Measurements from ENCODE around the gene FRRS1.

The FRRS1 gene

DNA sequence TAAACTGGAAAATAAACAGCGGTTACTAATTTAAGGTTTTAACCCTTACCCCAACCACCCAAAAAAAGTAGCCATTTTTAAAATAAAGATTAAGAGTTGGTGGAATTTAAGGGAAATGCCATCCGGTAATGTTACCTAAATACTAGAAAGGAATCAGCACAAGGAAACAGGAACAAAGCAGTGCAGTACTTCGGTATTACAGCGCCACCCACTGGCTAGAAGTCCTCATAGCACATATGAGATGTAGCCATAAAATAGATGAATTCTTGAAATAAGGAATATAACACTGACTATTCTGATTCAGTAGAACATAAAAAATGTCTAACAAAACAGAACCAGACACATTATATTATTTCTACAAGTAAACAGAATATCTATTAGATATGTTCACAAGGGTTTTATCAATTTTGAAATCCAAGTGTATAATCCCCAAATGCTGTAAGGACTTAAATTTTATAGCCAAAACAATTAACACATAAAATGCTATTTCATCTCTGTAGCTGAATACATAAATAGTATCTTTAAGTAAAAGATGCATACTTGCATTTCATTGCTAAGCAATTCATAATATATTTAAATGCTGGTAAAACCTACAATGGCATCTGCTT is 58.8 kb downstream of the FRRS1 start:
- no peaks in the 10 kb centered on the region for H3K27me3 ChIP-seq (ENCODE audit: insufficient read depth, low read length)
- H3K4me3 ChIP-seq (ENCODE audit: low read length): no peak overlapping the region
- H3K36me3 ChIP-seq (ENCODE audit: insufficient read depth, low read length): peaks cover 37% of the 10 kb centered on the region
- H3K4me1 ChIP-seq (ENCODE audit: insufficient read depth, low read length): peaks cover 3% of the 10 kb centered on the region
- H3K9me3 ChIP-seq (ENCODE audit: low read length): peaks cover 4% of the 10 kb centered on the region
- H2AFZ ChIP-seq (ENCODE audit: low read depth, low read length): no peak overlapping the region

- H3K4me3 ChIP-seq (ENCODE audit: low read length): no peak overlapping the region
- H2AFZ ChIP-seq (ENCODE audit: low read depth, low read length): no peak overlapping the region
- H3K27me3 ChIP-seq (ENCODE audit: insufficient read depth, low read length): no peaks in the 10 kb centered on the region
- peaks cover 21% of the 10 kb centered on the region for H3K36me3 ChIP-seq (ENCODE audit: insufficient read depth, low read length)
- H3K9me3 ChIP-seq (ENCODE audit: low read length): peaks cover 8% of the 10 kb centered on the region
- H3K4me1 ChIP-seq (ENCODE audit: insufficient read depth, low read length): peaks cover 3% of the 10 kb centered on the region
Observed at GRCh38 chr1:99705385-99705784, 61.0 kb downstream of the FRRS1 start.

GRCh38 chr1:99704356-99704816 is 62.0 kb downstream of the FRRS1 start:
- Histone ChIP-seq H3K4me1 (ENCODE audit: insufficient read depth, low read length) (peaks cover 3% of the 10 kb centered on the region), H3K4me3 (ENCODE audit: low read length) (no peak overlapping the region), H3K27me3 (ENCODE audit: insufficient read depth, low read length) (no peaks in the 10 kb centered on the region), H2AFZ (ENCODE audit: low read depth, low read length) (no peak overlapping the region), H3K9me3 (ENCODE audit: low read length) (peaks cover 8% of the 10 kb centered on the region), H3K36me3 (ENCODE audit: insufficient read depth, low read length) (peaks cover 15% of the 10 kb centered on the region)

DNA sequence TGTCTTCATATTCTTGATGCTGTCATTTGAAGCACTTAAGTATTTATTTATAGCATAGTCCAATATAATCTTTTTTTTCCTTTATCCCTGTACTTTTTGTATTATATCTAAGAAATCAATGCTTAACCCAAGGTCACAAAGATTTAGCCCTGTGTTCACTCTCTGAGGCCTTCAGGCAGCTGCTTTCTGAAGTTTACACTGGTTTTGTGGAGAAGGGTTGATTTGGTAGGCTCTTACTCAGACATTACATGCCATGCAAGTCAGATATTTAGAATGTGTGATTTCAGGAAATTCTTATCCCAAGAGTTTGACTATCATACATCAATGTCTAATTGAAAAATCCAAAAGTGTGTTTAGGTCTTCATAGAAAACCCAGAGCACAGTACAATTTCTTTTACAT is 64.2 kb downstream of the FRRS1 start:
- Histone ChIP-seq H2AFZ (ENCODE audit: low read depth, low read length) (no peak overlapping the region), H3K4me3 (ENCODE audit: low read length) (no peak overlapping the region), H3K9me3 (ENCODE audit: low read length) (peaks cover 8% of the 10 kb centered on the region), H3K27me3 (ENCODE audit: insufficient read depth, low read length) (no peaks in the 10 kb centered on the region), H3K36me3 (ENCODE audit: insufficient read depth, low read length) (peaks cover 7% of the 10 kb centered on the region), H3K4me1 (ENCODE audit: insufficient read depth, low read length) (peaks cover under 1% of the 10 kb centered on the region)

DNA sequence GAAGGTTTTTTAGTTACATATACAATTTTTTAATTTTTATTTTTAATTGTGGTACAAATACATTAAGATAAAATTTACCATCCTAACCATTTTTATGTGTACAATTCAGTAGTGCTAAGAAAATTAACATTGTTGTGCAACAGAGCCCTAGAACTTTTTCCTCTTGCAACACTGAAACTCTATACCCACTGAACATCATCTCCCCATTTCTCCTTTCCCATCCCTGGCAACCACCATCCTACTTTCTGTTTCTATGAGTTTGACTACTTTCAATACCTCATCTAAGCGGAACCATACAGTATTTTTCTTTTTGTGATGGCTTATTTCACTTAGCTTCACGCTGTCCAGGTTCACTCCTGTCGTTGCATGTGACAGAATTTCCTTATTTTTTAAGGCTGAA is 66.4 kb downstream of the FRRS1 start:
- Histone ChIP-seq H3K4me1 (ENCODE audit: insufficient read depth, low read length) (no peaks in the 10 kb centered on the region), H3K4me3 (ENCODE audit: low read length) (no peak overlapping the region), H3K9me3 (ENCODE audit: low read length) (peaks cover 8% of the 10 kb centered on the region), H3K36me3 (ENCODE audit: insufficient read depth, low read length) (peaks cover 7% of the 10 kb centered on the region), H3K27me3 (ENCODE audit: insufficient read depth, low read length) (no peaks in the 10 kb centered on the region), H2AFZ (ENCODE audit: low read depth, low read length) (no peak overlapping the region)

DNA sequence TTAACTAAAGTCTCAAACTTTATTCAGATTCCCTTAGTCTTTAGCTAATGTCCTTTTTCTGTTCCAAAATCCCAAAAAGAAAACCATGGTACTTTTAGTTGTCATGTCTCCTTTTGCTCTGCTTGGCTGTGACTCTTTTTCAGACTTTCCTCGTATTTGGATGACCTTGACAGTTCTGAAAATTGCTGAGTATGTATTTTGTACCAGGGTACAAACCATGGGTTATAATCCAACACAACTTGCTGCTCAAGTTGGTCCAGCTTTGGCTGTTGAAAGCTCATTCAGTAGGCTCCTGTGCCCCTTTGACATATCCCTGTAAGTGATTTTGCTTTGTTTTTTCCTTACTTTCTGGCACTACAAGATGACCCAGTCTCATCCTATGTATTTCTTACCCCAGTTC is 68.9 kb downstream of the FRRS1 start:
- Histone ChIP-seq H3K4me1 (ENCODE audit: insufficient read depth, low read length) (no peaks in the 10 kb centered on the region), H3K36me3 (ENCODE audit: insufficient read depth, low read length) (no peaks in the 10 kb centered on the region), H3K9me3 (ENCODE audit: low read length) (peaks cover 4% of the 10 kb centered on the region), H3K4me3 (ENCODE audit: low read length) (no peak overlapping the region), H2AFZ (ENCODE audit: low read depth, low read length) (no peak overlapping the region), H3K27me3 (ENCODE audit: insufficient read depth, low read length) (no peaks in the 10 kb centered on the region)

DNA sequence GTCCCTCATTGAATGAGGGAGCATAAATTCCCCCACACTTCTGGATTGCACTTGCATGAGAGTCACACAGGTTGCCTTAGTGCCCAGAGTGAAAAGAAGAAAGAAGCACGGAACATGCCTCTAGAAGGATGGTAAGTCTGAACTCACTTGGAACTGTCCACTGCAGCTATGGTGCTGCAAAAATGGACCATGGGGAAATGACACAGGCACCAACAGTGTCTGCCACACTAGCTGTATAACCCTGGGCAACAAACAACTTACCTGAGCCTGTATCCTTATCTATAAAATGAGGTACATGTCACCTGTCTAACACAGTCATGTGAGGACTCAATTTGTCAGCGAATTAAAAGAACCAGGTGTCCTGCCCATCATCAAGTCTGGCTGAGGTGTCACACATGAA is 69.8 kb downstream of the FRRS1 start:
- H3K36me3 ChIP-seq (ENCODE audit: insufficient read depth, low read length): peaks cover 7% of the 10 kb centered on the region
- H3K27me3 ChIP-seq (ENCODE audit: insufficient read depth, low read length): no peaks in the 10 kb centered on the region
- H3K4me1 ChIP-seq (ENCODE audit: insufficient read depth, low read length): no peaks in the 10 kb centered on the region
- H3K4me3 ChIP-seq (ENCODE audit: low read length): no peak overlapping the region
- H2AFZ ChIP-seq (ENCODE audit: low read depth, low read length): no peak overlapping the region
- H3K9me3 ChIP-seq (ENCODE audit: low read length): peaks cover 2% of the 10 kb centered on the region

GRCh38 chr1:99691175-99691574 is 75.3 kb downstream of the FRRS1 start:
- Histone ChIP-seq H3K4me3 (ENCODE audit: low read length) (no peak overlapping the region), H3K4me1 (ENCODE audit: insufficient read depth, low read length) (no peaks in the 10 kb centered on the region), H3K36me3 (ENCODE audit: insufficient read depth, low read length) (peaks cover 44% of the 10 kb centered on the region), H3K27me3 (ENCODE audit: insufficient read depth, low read length) (no peaks in the 10 kb centered on the region), H3K9me3 (ENCODE audit: low read length) (no peaks in the 10 kb centered on the region), H2AFZ (ENCODE audit: low read depth, low read length) (no peak overlapping the region)

GRCh38 chr1:99685516-99686180 is 80.8 kb downstream of the FRRS1 start:
- Histone ChIP-seq H3K4me3 (ENCODE audit: low read length) (no peak overlapping the region), H2AFZ (ENCODE audit: low read depth, low read length) (no peak overlapping the region), H3K4me1 (ENCODE audit: insufficient read depth, low read length) (peaks cover 3% of the 10 kb centered on the region), H3K27me3 (ENCODE audit: insufficient read depth, low read length) (no peaks in the 10 kb centered on the region), H3K36me3 (ENCODE audit: insufficient read depth, low read length) (peaks cover 39% of the 10 kb centered on the region), H3K9me3 (ENCODE audit: low read length) (no peaks in the 10 kb centered on the region)

DNA sequence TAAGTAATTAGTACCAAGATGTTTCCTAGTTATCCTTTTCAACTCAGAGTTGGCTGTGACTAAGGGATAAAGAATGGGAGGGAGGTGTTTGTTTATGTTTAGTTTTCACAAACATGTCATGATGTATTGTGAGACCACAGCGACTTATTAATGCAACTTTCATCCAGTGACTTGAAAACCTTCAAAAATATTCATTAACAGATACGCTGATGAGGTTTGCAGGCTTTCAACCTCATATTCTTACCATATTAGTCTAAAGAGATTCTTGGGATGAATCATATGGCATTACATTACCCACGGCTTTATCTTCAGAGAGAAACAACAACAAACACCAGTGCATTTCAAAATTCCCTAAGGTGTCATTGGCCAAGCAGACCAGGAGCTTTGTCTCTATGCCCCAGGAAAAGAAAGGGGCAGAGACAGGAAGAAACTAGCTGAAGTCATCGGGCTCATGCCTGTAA is 84.1 kb downstream of the FRRS1 start:
- Histone ChIP-seq H3K4me1 (ENCODE audit: insufficient read depth, low read length) (peaks cover 3% of the 10 kb centered on the region), H3K9me3 (ENCODE audit: low read length) (no peaks in the 10 kb centered on the region), H2AFZ (ENCODE audit: low read depth, low read length) (no peak overlapping the region), H3K36me3 (ENCODE audit: insufficient read depth, low read length) (peaks cover 27% of the 10 kb centered on the region), H3K27me3 (ENCODE audit: insufficient read depth, low read length) (no peaks in the 10 kb centered on the region), H3K4me3 (ENCODE audit: low read length) (no peak overlapping the region)

GRCh38 chr1:99681583-99681982 is 84.9 kb downstream of the FRRS1 start:
- Histone ChIP-seq H2AFZ (ENCODE audit: low read depth, low read length) (no peak overlapping the region), H3K27me3 (ENCODE audit: insufficient read depth, low read length) (no peaks in the 10 kb centered on the region), H3K9me3 (ENCODE audit: low read length) (no peaks in the 10 kb centered on the region), H3K4me3 (ENCODE audit: low read length) (no peak overlapping the region), H3K4me1 (ENCODE audit: insufficient read depth, low read length) (peaks cover 3% of the 10 kb centered on the region), H3K36me3 (ENCODE audit: insufficient read depth, low read length) (peaks cover 25% of the 10 kb centered on the region)

DNA sequence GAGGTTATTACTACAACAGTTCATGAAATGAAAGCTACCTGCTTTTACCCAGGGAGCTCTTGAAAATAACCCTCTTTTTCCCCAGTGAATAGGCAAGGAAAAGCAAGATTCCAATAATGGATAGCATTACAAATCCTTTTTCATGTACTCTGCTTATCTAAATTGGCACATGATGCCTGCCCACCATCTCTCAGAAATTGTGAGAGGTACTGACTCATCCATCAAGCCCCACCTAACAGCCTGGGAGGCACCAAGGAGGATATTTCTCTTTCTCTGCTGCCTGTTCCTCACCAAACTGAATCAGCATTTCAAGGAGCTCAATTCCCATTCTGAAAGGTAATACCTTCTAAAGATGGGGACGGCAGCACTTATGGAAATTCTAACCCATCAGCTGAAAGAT is 86.2 kb downstream of the FRRS1 start:
- Histone ChIP-seq H3K27me3 (ENCODE audit: insufficient read depth, low read length) (no peaks in the 10 kb centered on the region), H3K36me3 (ENCODE audit: insufficient read depth, low read length) (peaks cover 23% of the 10 kb centered on the region), H3K4me1 (ENCODE audit: insufficient read depth, low read length) (peaks cover 2% of the 10 kb centered on the region), H3K4me3 (ENCODE audit: low read length) (no peak overlapping the region), H3K9me3 (ENCODE audit: low read length) (no peaks in the 10 kb centered on the region), H2AFZ (ENCODE audit: low read depth, low read length) (no peak overlapping the region)

DNA sequence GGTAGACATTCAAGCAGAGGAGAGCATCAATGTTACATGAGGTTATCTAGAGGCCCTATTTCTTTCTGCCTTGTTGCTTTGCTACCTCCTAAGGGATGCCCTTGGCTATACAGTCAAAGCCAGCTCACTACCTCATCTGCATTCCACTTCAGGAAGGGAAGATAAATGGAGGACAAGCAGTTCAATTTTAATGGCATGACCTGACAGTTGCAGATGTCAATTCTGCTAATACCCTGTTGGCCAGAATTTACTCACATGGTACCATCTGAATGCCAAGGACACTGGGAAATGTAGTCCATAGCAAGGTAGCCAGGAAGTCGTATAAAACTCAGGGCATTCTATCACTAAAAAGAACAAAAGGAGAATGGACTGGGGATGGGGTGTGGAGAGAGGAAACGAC is 89.0 kb downstream of the FRRS1 start:
- H3K4me1 ChIP-seq (ENCODE audit: insufficient read depth, low read length): peaks cover 15% of the 10 kb centered on the region

More for the DNA sequence above, 89.0 kb downstream of the FRRS1 start:
- Histone ChIP-seq H2AFZ (ENCODE audit: low read depth, low read length) (no peak overlapping the region), H3K4me3 (ENCODE audit: low read length) (no peak overlapping the region), H3K36me3 (ENCODE audit: insufficient read depth, low read length) (peaks cover 26% of the 10 kb centered on the region), H3K27me3 (ENCODE audit: insufficient read depth, low read length) (no peaks in the 10 kb centered on the region), H3K9me3 (ENCODE audit: low read length) (no peaks in the 10 kb centered on the region)
